GM23248 (cell line): Measurements from ENCODE around the gene SDF2L1.

ENCODE experiments used
- EZH2 ChIP-seq: fragments of 200-600 bp; sonication (generic); IDR thresholded peaks from 2 replicates; pipeline ENCODE4 v1.6.1; 2018; ENCODE audit warnings: antibody characterized with exemption, mild to moderate bottlenecking; ENCODE audit not compliant: insufficient read depth, poor library complexity, severe bottlenecking
- EZH2phosphoT487 ChIP-seq: fragments of 200-600 bp; sonication (generic); IDR thresholded peaks from 2 replicates; pipeline ENCODE4 v1.6.1; 2018; ENCODE audit warnings: antibody characterized with exemption, moderate library complexity, mild to moderate bottlenecking, low read depth; ENCODE audit not compliant: insufficient read depth

DNA sequence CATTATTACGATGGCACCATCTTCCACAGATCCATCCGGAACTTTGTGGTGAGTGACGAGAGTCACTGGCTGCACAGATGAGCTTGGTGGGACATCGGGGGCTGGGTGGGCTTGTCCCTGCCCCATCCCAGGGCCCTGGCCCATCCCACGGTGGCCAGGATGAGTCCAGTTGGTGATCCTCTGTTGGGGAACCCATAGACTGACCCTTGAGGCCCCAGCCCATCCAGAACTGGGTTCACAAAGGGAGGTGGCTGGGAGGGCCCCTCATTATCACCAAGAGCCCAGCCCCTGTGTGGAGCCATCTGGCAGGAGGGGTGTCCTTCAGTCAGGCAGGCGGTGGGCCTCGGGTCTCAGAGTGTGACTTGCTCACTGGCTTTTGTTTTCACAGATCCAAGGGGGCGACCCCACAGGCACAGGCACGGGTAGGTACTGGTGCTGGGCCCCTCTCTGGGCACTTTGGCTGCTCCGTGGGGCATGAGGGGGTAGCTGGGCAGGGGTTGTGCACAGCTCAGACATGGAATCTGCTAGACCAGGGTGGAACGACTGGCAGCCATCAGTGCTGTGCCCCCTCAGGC, 45.7 kb downstream of the SDF2L1 start:
- TF ChIP-seq EZH2phosphoT487 (no peak), EZH2 (no peak)
